Activated CD4-positive, alpha-beta T cell treated with anti-CD3 and anti-CD28 coated beads for 4 hours (primary cell): ENCODE data around the gene ASB6.
"Not testable (repeated sequence)": the region's sequence is repeated elsewhere in the genome, so short reads cannot be mapped to it uniquely, and the experiment has no call there.

ENCODE experiments used
- DNase-seq, 2 donors: peaks; one replicate each; pipeline ENCODE4 v3.0.0-alpha.2; 2020

ASB6 gene

DNA sequence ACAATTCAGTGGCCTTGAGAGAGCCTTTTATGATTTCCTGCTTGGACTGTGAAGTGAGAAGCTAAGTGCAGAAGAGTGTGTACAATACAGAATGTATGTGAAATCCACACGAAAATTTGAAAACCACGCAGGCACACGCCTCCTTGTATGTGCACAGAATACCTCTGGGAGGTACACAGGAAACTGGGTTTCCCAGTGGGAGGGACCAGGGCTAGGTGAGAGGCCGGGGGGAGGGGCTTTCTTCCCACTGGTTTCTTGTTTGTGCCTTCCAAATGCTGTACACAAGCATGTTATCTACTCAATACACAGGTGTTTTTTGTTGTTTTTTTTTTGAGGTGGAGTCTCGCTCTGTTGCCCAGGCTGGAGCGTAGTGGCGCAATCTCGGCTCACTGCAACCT, 37.2 kb downstream of the ASB6 start:
- DNase-seq: peak; percentile 34 to 37

DNA sequence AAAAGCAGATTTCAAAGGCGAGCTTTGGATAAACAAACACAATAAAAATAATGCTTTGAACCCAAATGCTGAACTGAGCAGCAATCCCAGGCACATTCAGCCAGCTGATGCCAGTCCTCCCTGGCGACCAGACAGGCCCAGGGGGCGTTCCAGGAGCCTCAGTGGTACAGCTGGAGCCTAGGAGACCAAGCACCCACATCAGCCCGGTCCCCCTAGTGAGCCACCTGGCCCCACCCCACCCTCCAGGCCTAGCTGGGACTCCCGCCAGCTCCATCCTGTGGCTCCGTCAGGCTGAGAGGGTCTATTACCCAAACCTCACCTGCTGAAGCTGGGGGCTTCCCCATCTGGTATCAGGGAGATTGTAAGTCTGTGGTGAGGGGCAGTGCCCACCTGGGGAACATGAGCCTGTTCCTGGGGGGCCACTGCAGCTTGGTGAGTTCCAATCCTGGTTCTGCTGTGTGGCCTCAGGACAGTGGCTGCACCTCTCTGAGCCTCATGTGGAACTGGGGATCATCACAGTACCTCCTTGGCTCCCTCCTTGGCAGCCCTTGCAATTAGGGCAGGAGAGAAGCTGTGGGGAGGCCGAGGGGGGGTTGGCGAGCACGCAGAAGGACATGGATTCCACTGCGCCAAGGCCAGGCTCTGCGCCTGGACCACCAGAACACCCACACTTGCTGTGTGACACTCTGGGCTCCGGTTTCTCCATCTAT, 37.7 kb downstream of the ASB6 start:
- no peak for DNase-seq

GRCh38 chr9:129602598-129603415, 39.1 kb downstream of the ASB6 start:
- no peak for DNase-seq

DNA sequence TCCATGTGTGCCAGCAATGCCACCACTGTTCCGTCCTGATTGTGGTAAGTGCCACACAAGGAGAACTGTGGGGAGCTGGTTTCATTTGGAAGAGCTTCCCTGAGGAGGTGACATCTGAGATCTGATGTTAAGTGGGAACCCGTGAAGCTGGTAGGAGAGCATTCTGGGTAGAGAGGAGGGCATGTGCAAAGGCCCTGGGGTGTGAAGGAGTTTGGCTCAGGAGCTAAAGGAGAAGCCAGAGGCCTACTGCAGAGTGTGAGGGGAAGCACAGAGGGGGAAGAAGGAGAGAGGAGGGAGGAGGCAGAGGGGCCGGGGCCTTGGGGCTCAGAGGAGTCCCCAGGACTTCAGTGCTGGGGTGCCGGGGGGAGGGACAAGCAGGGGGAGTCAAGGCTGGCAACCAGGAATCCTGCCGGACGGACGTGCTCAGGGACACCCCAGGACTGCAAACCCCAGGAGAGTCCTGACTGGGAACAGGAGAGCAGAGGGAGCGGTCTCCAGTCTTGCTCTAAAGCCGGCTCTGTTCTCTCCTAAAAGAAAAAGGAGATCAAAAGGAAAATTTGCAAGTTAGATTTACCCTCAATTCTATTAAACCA, 40.8 kb downstream of the ASB6 start:
- DNase-seq: no peak

DNA sequence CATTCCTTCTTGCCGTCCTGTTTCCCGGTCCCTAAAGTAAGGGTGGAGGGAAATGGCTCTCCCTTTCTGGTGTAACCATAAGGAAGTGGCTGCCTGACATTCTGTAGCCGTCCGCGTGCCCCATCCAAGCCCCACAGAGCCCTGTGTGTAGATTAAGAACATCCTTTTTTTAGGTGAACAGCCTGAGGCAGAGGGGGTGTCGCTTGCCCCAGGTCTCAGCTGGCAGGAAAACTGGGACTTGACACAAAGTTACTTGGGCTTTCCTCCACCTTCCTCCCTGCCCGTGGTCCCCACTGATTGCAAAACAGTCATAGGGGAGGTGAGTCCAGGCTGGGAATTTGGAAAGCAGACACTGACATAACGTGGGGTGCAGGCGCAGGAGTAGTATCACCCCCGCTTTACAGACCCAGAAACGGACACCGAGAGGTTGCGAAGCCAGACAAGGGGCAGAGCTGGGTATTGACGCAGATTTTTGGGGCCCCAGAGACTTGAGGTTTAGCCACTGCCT, 43.8 kb downstream of the ASB6 start:
- DNase-seq: no peak

GRCh38 chr9:129597355-129598088, 44.4 kb downstream of the ASB6 start:
- DNase-seq: no peak

- DNase-seq: no peak
These were observed 45.2 kb downstream of the ASB6 start for GRCh38 chr9:129596541-129597331.

DNA sequence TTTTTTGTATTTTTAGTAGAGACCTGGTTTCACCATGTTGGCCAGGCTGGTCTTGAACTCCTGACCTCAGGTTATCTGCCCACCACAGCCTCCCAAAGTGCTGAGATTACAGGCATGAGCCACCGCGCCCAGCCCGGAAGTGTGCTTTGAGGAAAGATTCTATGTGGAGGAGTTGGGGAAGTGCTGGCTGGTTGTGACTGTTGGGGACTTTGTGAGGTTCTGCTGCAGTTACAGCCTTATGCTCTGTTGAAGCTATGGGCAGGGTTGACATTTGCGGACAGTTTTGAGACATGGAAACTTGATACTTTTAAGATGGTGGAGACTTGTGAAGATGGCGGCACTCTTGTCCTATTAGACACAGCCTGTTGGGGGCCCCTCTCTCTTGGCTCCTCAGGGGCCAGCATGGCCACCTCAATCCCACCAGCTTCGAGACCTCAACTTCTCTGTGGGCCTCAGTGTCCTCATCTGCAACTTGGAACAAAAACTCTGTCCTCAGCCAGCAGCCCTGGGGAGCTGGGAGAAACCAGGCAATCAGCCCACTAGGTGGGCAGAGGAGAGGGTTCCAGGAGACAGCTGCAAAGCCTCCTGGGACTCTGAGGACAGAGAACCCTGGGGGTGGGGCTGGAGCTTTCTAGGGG, 45.9 kb downstream of the ASB6 start:
- DNase-seq: no peak

DNA sequence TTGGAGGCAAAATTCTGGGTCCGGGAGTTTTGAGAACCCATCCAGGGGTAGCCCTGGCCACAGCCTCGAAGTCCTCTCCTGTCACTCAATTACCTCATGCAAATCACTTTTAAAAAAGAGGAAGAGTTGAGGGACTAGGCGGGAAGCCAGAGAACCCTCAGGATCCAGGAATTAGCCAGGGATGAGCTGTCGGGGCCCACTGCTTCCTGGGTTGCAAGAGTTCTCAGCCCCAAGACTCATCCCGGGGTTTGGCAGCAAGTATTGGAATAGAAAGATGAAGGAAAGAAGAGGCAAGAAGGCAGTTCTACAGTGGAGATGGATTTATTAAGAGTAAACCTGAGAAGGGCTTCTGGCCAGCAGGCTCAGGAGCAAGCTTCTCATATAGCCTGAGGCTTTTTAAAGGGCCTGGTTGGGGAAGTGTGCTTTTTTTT, 46.6 kb downstream of the ASB6 start:
- DNase-seq: no peak

GRCh38 chr9:129594632-129595031, 47.3 kb downstream of the ASB6 start:
- DNase-seq: no peak

- DNase-seq: not testable (repeated sequence)
These were observed 49.2 kb downstream of the ASB6 start for GRCh38 chr9:129592790-129593189.

- no peak for DNase-seq
These were observed 50.0 kb downstream of the ASB6 start for GRCh38 chr9:129591916-129592315.

DNA sequence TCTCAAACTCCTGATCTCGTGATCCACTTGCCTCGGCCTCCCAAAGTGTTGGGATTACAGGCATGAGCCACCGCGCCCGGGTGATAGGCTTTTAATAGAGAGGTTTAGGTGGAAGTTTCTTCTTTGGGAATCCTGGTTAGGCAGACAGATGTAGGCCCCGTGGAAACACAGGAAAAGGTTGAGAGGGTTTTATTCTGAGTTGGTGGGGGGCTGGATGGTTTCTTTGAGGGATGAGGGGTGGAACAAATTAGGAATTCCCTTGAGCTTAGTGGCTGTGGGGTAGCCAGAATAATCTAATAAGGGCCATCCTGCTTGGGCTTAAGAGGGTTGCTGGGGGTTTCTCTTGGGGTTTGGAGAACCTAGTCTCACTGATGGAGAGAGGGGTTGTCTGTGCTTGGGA, 51.5 kb downstream of the ASB6 start:
- DNase-seq: no peak

DNA sequence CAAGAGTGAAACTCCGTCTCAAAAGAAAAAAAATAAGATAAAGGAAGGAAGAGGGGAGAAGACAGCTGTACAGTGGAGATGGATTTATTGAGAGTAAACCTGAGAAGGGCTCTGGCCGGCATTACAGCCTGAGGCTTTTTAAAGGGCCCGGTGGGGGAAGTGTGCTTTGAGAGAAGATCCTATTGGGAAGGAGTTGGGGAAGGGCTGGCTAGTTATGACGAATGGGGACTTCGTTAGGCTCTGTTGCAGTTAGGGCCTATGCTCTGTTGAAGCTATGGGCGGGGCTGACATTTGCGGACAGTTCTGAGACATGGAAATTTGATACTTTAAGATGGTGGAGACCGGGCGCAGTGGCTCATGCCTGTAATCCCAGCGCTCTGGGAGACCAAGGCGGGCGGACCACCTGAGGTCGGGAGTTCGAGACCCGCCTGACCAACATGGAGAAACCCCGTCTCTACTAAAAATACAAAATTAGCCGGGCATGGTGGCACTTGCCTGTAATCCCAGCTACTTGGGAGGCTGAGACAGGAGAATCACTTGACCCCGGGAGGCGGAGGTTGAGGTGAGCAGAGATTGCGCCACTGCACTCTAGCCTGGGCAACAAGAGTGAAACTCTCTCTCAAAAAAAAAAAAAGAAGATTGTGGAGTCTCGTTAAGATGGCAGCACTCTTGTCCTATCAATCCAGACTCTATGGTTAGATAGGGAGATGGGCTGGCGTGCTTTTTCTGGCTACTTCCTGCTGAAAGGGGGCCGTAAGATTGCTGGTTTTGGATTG, 54.3 kb downstream of the ASB6 start:
- no peak for DNase-seq

GRCh38 chr9:129586685-129587084, 55.3 kb downstream of the ASB6 start:
- no peak for DNase-seq

- no peak for DNase-seq
These were observed 55.7 kb downstream of the ASB6 start for GRCh38 chr9:129586245-129586644.

DNA sequence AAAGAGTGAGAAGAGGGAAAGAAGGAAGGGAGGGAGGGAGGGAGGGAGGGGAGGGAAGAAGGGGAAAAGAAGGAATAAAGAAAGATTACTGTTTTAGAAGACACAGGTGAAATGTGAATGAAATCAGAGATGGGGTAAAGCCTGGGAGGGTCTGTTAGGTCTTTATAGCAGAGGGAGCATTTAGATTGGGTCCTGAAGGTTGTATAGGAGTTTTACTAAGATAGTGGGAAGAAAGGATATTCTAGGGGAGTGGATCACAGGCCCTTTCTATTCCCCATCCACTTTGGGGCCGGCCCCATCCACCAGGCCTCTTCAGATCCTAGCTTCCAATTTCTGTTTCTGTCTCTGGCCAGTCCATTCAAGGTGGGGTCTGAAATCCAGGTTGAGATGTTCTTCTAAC, 56.6 kb downstream of the ASB6 start:
- no peak for DNase-seq
